H9 (cell line): Measurements from ENCODE around the gene PNLIP. TPM values are rescaled to one million over a fixed set of nuclear protein-coding genes. Genes with fewer than 3 reads are reported as not detected.

ENCODE experiments used
- DNase-seq: peaks from one replicate; pipeline ENCODE4 v3.0.0-alpha.2; 2017
- H2AFZ ChIP-seq: one replicate; pipeline ENCODE4 v1.6.1; 2013; ENCODE audit warnings: mild to moderate bottlenecking, low read length, control low read depth, moderate library complexity
- H2AK5ac ChIP-seq: 2 replicates; pipeline ENCODE4 v1.6.1; 2013; ENCODE audit warnings: low read length, control low read depth, mixed read lengths; ENCODE audit not compliant: insufficient read length
- H2BK120ac ChIP-seq: one replicate; pipeline ENCODE4 v1.6.1; 2013; ENCODE audit warnings: low read depth, mild to moderate bottlenecking, low read length, control low read depth, inconsistent platforms; ENCODE audit not compliant: poor library complexity, severe bottlenecking
- H2BK12ac ChIP-seq: 2 replicates; pipeline ENCODE4 v1.6.1; 2013; ENCODE audit warnings: low read length, control low read depth, mixed read lengths, low read depth; ENCODE audit not compliant: insufficient read length
- H2BK15ac ChIP-seq: 2 replicates; pipeline ENCODE4 v1.6.1; 2013; ENCODE audit warnings: low read depth, low read length, control low read depth
- H2BK20ac ChIP-seq: one replicate; pipeline ENCODE4 v1.6.1; 2013; ENCODE audit warnings: low read depth, mild to moderate bottlenecking, low read length, control low read depth, inconsistent platforms; ENCODE audit not compliant: poor library complexity, severe bottlenecking
- H2BK5ac ChIP-seq: 2 replicates; pipeline ENCODE4 v1.6.1; 2013; ENCODE audit warnings: low read length, control low read depth, mixed read lengths; ENCODE audit not compliant: insufficient read length
- H3K14ac ChIP-seq: 2 replicates; pipeline ENCODE4 v1.6.1; 2013; ENCODE audit warnings: low read length, control low read depth; ENCODE audit not compliant: insufficient read depth
- H3K18ac ChIP-seq: 2 replicates; pipeline ENCODE4 v1.6.1; 2013; ENCODE audit warnings: low read depth, mild to moderate bottlenecking, mixed read lengths, low read length, control low read depth; ENCODE audit not compliant: insufficient read length
- H3K23ac ChIP-seq: 2 replicates; pipeline ENCODE4 v1.6.1; 2013; ENCODE audit warnings: low read length, control low read depth, mixed read lengths, low read depth; ENCODE audit not compliant: insufficient read length
- H3K23me2 ChIP-seq: 2 replicates; pipeline ENCODE4 v1.6.1; 2013; ENCODE audit warnings: low read depth, mild to moderate bottlenecking, mixed read lengths, low read length, control low read depth; ENCODE audit not compliant: insufficient read length, poor library complexity, severe bottlenecking
- H3K27ac ChIP-seq: 2 replicates; pipeline ENCODE4 v1.5.1; 2013; ENCODE audit warnings: low read length, control low read depth, mixed read lengths, low read depth; ENCODE audit not compliant: insufficient read length
- H3K27me3 ChIP-seq: 2 replicates; pipeline ENCODE4 v1.6.1; 2013; ENCODE audit warnings: low read length, control low read depth, inconsistent platforms; ENCODE audit not compliant: insufficient read depth
- H3K4ac ChIP-seq: 2 replicates; pipeline ENCODE4 v1.6.1; 2013; ENCODE audit warnings: low read depth, mild to moderate bottlenecking, control low read depth, inconsistent platforms, low read length, moderate library complexity
- H3K4me1 ChIP-seq: 2 replicates; pipeline ENCODE4 v1.6.1; 2013; ENCODE audit warnings: low read length, control low read depth, inconsistent platforms; ENCODE audit not compliant: insufficient read depth
- H3K4me2 ChIP-seq: 2 replicates; pipeline ENCODE4 v1.6.1; 2013; ENCODE audit warnings: low read length, control low read depth, mixed read lengths; ENCODE audit not compliant: insufficient read length, insufficient read depth
- H3K56ac ChIP-seq: 2 replicates; pipeline ENCODE4 v1.6.1; 2013; ENCODE audit warnings: low read depth, mild to moderate bottlenecking, mixed read lengths, low read length, control low read depth; ENCODE audit not compliant: insufficient read length
- H3K79me1 ChIP-seq: 2 replicates; pipeline ENCODE4 v1.6.1; 2013; ENCODE audit warnings: low read depth, mild to moderate bottlenecking, moderate library complexity, low read length, control low read depth, inconsistent platforms; ENCODE audit not compliant: insufficient read depth, poor library complexity, severe bottlenecking
- H3K79me2 ChIP-seq: 2 replicates; pipeline ENCODE4 v1.6.1; 2013; ENCODE audit warnings: low read length, control low read depth, inconsistent platforms; ENCODE audit not compliant: insufficient read depth
- H3K9ac ChIP-seq: 2 replicates; pipeline ENCODE4 v1.6.1; 2013; ENCODE audit warnings: low read length, control low read depth, mixed read lengths; ENCODE audit not compliant: insufficient read length; ENCODE audit errors: extremely low read depth
- H3K9me3 ChIP-seq: one replicate; pipeline ENCODE4 v1.6.1; 2013; ENCODE audit warnings: low read depth, low read length, inconsistent platforms; ENCODE audit not compliant: control insufficient read depth
- H3T11ph ChIP-seq: one replicate; pipeline ENCODE4 v1.6.1; 2013; ENCODE audit warnings: mild to moderate bottlenecking, low read length, control low read depth, inconsistent platforms
- H4K20me1 ChIP-seq: one replicate; pipeline ENCODE4 v1.6.1; 2013; ENCODE audit not compliant: control insufficient read depth, insufficient read length, insufficient read depth
- H4K5ac ChIP-seq: 2 replicates; pipeline ENCODE4 v1.6.1; 2013; ENCODE audit warnings: low read depth, mild to moderate bottlenecking, mixed read lengths, low read length, control low read depth; ENCODE audit not compliant: insufficient read length
- H4K8ac ChIP-seq: replicated peaks from 2 replicates; pipeline ENCODE4 v1.6.1; 2013; ENCODE audit warnings: low read length, control low read depth, mixed read lengths, low read depth; ENCODE audit not compliant: insufficient read length
- H4K91ac ChIP-seq: 2 replicates; pipeline ENCODE4 v1.6.1; 2013; ENCODE audit warnings: low read depth, mild to moderate bottlenecking, moderate library complexity, mixed read lengths, low read length, control low read depth; ENCODE audit not compliant: insufficient read length
- H3K27ac Mint-ChIP-seq, 3 experiments: 2 replicates in 2 of 3; 3 replicates in 1 of 3; pipeline ENCODE4 v1.8.0; 2020 to 2021; ENCODE audit warnings: mixed read lengths in 3 of 3, mild to moderate bottlenecking in 1 of 3, moderate library complexity in 1 of 3
- H3K27me3 Mint-ChIP-seq: 2 replicates; pipeline ENCODE4 v1.8.0; 2021; ENCODE audit warnings: low read depth, mild to moderate bottlenecking, moderate library complexity, mixed read lengths
- H3K36me3 Mint-ChIP-seq, 3 experiments: 2 replicates in 2 of 3; 3 replicates in 1 of 3; pipeline ENCODE4 v1.8.0; 2020 to 2021; ENCODE audit warnings: low read depth in 3 of 3, mixed read lengths in 3 of 3; ENCODE audit not compliant: insufficient read depth in 1 of 3
- H3K4me1 Mint-ChIP-seq, 2 experiments: 2 replicates each; pipeline ENCODE4 v1.8.0; 2020; ENCODE audit warnings: mixed read lengths in 2 of 2
- H3K4me3 Mint-ChIP-seq, 2 experiments: 2 replicates in 1 of 2; 3 replicates in 1 of 2; pipeline ENCODE4 v1.8.0; 2020 to 2021; ENCODE audit warnings: mild to moderate bottlenecking in 2 of 2, mixed read lengths in 2 of 2, moderate library complexity in 1 of 2
- H3K9me3 Mint-ChIP-seq, 2 experiments: 2 replicates in 1 of 2; 3 replicates in 1 of 2; pipeline ENCODE4 v1.8.0; 2020; ENCODE audit warnings: mild to moderate bottlenecking in 2 of 2, mixed read lengths in 2 of 2, moderate library complexity in 1 of 2
- CTCF ChIP-seq: fragments of 200-600 bp; sonication (generic); conservative IDR thresholded peaks from 3 replicates; pipeline ENCODE4 v1.8.0; 2021; ENCODE audit warnings: antibody characterized with exemption, mild to moderate bottlenecking
- WGBS: extraction: QIAGEN DNeasy Blood & Tissue Kit; methylation state at CpG from one replicate; pipeline ENCODE4 v1.1.7; 2013; ENCODE audit warnings: missing lambda C conversion rate, low lambda C conversion rate, mixed read lengths; ENCODE audit not compliant: insufficient read length; ENCODE audit errors: extremely low coverage; 5-methylcytosine and 5-hydroxymethylcytosine counted together
- total RNA-seq: library from RNA; stranded (reverse); gene quantifications from 2 replicates; pipeline ENCODE4 v1.2.1, GENCODE V29; 2021

Gene PNLIP
- total RNA-seq, 1 experiment from 2014 or later: not detected

GRCh38 chr10:116606061-116606483 is 60.3 kb downstream of the PNLIP start:
- H3K23me2 ChIP-seq: no peaks in the 10 kb centered on the region
- no peak overlapping the region for H2AK5ac ChIP-seq
- H2AFZ ChIP-seq: no peak overlapping the region
- no peaks in the 10 kb centered on the region for H3K4me1 ChIP-seq
- no peak overlapping the region for H3K18ac ChIP-seq
- H3K4ac ChIP-seq: no peak overlapping the region
- no peak overlapping the region for H2BK5ac ChIP-seq
- no peak for DNase-seq
- no peaks in the 10 kb centered on the region; the same call in 1 of the 2 replicates for H3K27me3 ChIP-seq
- Mint-ChIP-seq H3K4me3 (no peak overlapping the region), H3K4me1 (peaks cover 0 to 5% of the 10 kb centered on the region in 2 experiments; a peak in 1 of 4 replicates), H3K27ac (no peak overlapping the region), H3K27me3 (peaks cover 27% of the 10 kb centered on the region), H3K36me3 (no peaks in the 10 kb centered on the region), H3K9me3 (0 out of 5 replicates have a peak, but pooled peaks cover 0 to 3% of the 10 kb centered on the region in 2 experiments)
- no peak overlapping the region for H4K8ac ChIP-seq
- H4K91ac ChIP-seq: no peak overlapping the region
- no peak overlapping the region for H3K14ac ChIP-seq
- no peaks in the 10 kb centered on the region for H4K20me1 ChIP-seq
- H3K9ac ChIP-seq: no peak overlapping the region
- no peaks in the 10 kb centered on the region for H3K9me3 ChIP-seq
- H3K27ac ChIP-seq: no peak overlapping the region
- TF ChIP-seq CTCF: no peak
- H3K4me2 ChIP-seq: no peak overlapping the region
- H3K23ac ChIP-seq: no peak overlapping the region
- H2BK120ac ChIP-seq: no peak overlapping the region
- no CpG with 5 or more reads among the region's 8 CpGs for WGBS
- H3T11ph ChIP-seq: no peak overlapping the region
- H3K79me1 ChIP-seq: no peaks in the 10 kb centered on the region
- H2BK15ac ChIP-seq: no peak overlapping the region
- no peak overlapping the region for H2BK12ac ChIP-seq
- H3K79me2 ChIP-seq: no peaks in the 10 kb centered on the region
- H4K5ac ChIP-seq: no peak overlapping the region
- no peak overlapping the region for H3K56ac ChIP-seq
- H2BK20ac ChIP-seq: no peak overlapping the region
